HepG2 (cell line): ENCODE results near the gene GLE1. TPM values are rescaled to one million over a fixed set of nuclear protein-coding genes. Genes with fewer than 3 reads are reported as not detected.
A peak's percentile ranks its signal among the peaks of the same experiment; 100 is the strongest.

Experiments
- GFI1 ChIP-seq: sonication (generic); formaldehyde crosslinking; IDR thresholded peaks from 2 replicates; pipeline ENCODE4 v1.5.0; 2020; ENCODE audit warnings: missing genetic modification reagents, mild to moderate bottlenecking, borderline replicate concordance
- KDM6A ChIP-seq: IDR thresholded peaks from 2 replicates; pipeline ENCODE4 v1.6.1; 2016; ENCODE audit warnings: low read depth
- KLF16 ChIP-seq, 2 experiments: sonication (generic) in 1 of 2; formaldehyde crosslinking in 1 of 2; IDR thresholded peaks; 2 replicates each; pipeline versions ENCODE4 v1.6.1 to v1.8.0; 2016 to 2023; ENCODE audit warnings: missing genetic modification reagents in 2 of 2, missing compliant biosample characterization in 1 of 2
- MXD4 ChIP-seq: IDR thresholded peaks from 2 replicates; pipeline ENCODE4 v1.6.1; 2016; ENCODE audit warnings: mild to moderate bottlenecking, missing biosample characterization, missing genetic modification reagents
- RBM22 ChIP-seq: fragments of 200-400 bp; formaldehyde crosslinking; optimal IDR thresholded peaks from 2 replicates; pipeline ENCODE3; 2017; ENCODE audit warnings: mild to moderate bottlenecking, low read length, moderate library complexity
- RXRB ChIP-seq: IDR thresholded peaks from 2 replicates; pipeline ENCODE4 v1.6.1; 2016; ENCODE audit warnings: borderline replicate concordance, missing genetic modification reagents, missing compliant biosample characterization
- SRSF4 ChIP-seq: fragments of 200-400 bp; formaldehyde crosslinking; IDR thresholded peaks from one replicate; pipeline ENCODE4 v1.6.1; 2018; ENCODE audit warnings: mild to moderate bottlenecking, low read depth, low read length, moderate library complexity; ENCODE audit not compliant: poor library complexity, severe bottlenecking
- ZNF577 ChIP-seq: sonication (generic); formaldehyde crosslinking; IDR thresholded peaks from 2 replicates; pipeline ENCODE4 v1.4.0; 2020; ENCODE audit warnings: mild to moderate bottlenecking, low read depth, missing genetic modification reagents, borderline replicate concordance
- ZNF788 ChIP-seq: sonication (generic); formaldehyde crosslinking; IDR thresholded peaks from 2 replicates; pipeline ENCODE4 v1.5.0; 2020; ENCODE audit warnings: mild to moderate bottlenecking, missing genetic modification reagents, borderline replicate concordance
- polyA plus RNA-seq, 8 experiments: library from polyadenylated mRNA; depleted of rRNA in 3 of 8; stranded (reverse) in 7 of 8; unstranded in 1 of 8; fragments of >200 nt; fragmentation: Illumina TruSeq in 4 of 8; extraction: Trizol in 4 of 8; gene quantifications; 2 replicates each; pipeline versions ENCODE4 v1.2.1 to v1.2.3, GENCODE V29; 2011 to 2016; ENCODE audit warnings: low read depth in 4 of 8, missing spikeins in 1 of 8, mixed read lengths in 1 of 8; ENCODE audit not compliant: insufficient read depth in 1 of 8
- total RNA-seq, 5 experiments: library from RNA; depleted of rRNA; stranded (reverse); fragments of >200 nt; fragmentation: Illumina TruSeq; extraction: Trizol; gene quantifications; 2 replicates each; pipeline ENCODE4 v1.2.3, GENCODE V29; 2016; ENCODE audit warnings: low read depth in 1 of 5
- TF ChIP-seq, protein P1 (sequence below): IDR thresholded peaks from 2 replicates; pipeline ENCODE4 v1.6.1; 2016; ENCODE audit warnings: missing genetic modification reagents, missing compliant biosample characterization
- TF ChIP-seq, protein P2 (sequence below): sonication (generic); formaldehyde crosslinking; IDR thresholded peaks from 2 replicates; pipeline ENCODE4 v1.5.0; 2020; ENCODE audit warnings: missing genetic modification reagents
- TF ChIP-seq, protein P3 (sequence below): sonication (generic); formaldehyde crosslinking; conservative IDR thresholded peaks from 2 replicates; pipeline ENCODE4 v1.4.0; 2020; ENCODE audit warnings: missing genetic modification reagents
- TF ChIP-seq, protein P4 (sequence below): sonication (generic); IDR thresholded peaks from 2 replicates; pipeline ENCODE4 v1.6.1; 2016; ENCODE audit warnings: low read depth, borderline replicate concordance
- TF ChIP-seq, protein P5 (sequence below): sonication (generic); formaldehyde crosslinking; IDR thresholded peaks from 2 replicates; pipeline ENCODE4 v1.4.0; 2020; ENCODE audit warnings: missing genetic modification reagents
- TF ChIP-seq, protein P6 (sequence below): sonication (generic); formaldehyde crosslinking; IDR thresholded peaks from 2 replicates; pipeline ENCODE4 v1.4.0; 2020; ENCODE audit warnings: missing genetic modification reagents

GLE1 gene
- total and polyA plus RNA-seq, 2 of the 13 experiments (the other 11 are each of a cell fraction or from before 2014, with no cell fraction given): 14.7 to 28.8 TPM

DNA sequence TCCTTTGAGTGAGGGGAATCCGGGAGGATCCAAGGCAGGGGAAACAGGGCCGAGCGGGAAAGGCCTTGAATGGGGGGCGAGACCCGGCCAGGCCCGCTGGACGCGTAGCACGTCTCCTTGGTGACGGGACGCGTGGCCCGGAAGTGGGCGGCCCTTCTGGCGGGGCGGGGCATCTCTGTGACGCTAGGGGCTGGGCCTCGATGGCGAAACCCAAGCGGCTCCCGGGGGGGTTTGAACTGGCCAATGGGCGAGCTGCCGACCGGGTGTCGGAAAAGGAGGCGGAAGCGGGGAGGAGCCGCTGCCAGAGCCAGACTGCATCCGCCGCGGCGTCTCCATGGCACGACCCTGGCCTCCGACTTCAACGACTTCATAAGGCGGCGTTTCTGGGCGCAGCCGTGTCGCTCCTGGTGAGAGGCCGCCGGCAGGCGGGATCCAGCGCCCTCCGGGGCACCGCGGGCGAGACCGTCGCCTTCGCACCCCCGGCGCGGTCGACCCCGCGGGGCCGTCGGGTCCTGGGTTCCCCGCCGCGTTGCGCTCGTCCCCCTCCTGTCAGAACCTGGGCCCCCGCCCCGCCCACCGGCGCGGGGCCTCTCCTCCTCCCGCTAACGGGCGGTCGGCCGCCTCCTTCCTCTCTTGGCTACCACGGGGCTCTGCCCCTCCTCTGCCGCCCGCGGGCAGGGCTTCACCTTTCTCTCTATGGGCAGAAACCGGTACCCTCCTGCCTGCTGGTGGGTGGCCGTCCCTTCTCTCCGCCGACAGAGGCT lies 48.5 kb upstream of the GLE1 start, which contains the start of gene ODF2 (continued):
- TF ChIP-seq GFI1 (CRISPR knock-in tag) (no peak), ZNF788 (CRISPR knock-in tag) (peak; percentile 32; the same call in 1 of the 2 replicates), RBM22 (peak; percentile 90), KDM6A (CRISPR knock-in tag) (no peak), RXRB (CRISPR knock-in tag) (0 out of 2 replicates have a peak, but pooled peaks have one; percentile 8), KLF16 (CRISPR knock-in tag; IDR thresholded peaks at IDR 0.05) (peak in 1 of 2 experiments; percentile 75; a peak in 2 of 4 replicates), SRSF4 (no peak), ZNF577 (no peak), MXD4 (CRISPR knock-in tag) (peak; percentile 87)
- TF ChIP-seq, protein P1, sequence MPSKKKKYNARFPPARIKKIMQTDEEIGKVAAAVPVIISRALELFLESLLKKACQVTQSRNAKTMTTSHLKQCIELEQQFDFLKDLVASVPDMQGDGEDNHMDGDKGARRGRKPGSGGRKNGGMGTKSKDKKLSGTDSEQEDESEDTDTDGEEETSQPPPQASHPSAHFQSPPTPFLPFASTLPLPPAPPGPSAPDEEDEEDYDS (CRISPR knock-in tag): peak; percentile 41; the same call in 1 of the 2 replicates
- TF ChIP-seq, protein P2, sequence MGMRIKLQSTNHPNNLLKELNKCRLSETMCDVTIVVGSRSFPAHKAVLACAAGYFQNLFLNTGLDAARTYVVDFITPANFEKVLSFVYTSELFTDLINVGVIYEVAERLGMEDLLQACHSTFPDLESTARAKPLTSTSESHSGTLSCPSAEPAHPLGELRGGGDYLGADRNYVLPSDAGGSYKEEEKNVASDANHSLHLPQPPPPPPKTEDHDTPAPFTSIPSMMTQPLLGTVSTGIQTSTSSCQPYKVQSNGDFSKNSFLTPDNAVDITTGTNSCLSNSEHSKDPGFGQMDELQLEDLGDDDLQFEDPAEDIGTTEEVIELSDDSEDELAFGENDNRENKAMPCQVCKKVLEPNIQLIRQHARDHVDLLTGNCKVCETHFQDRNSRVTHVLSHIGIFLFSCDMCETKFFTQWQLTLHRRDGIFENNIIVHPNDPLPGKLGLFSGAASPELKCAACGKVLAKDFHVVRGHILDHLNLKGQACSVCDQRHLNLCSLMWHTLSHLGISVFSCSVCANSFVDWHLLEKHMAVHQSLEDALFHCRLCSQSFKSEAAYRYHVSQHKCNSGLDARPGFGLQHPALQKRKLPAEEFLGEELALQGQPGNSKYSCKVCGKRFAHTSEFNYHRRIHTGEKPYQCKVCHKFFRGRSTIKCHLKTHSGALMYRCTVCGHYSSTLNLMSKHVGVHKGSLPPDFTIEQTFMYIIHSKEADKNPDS (CRISPR knock-in tag): no peak
- TF ChIP-seq, protein P3, sequence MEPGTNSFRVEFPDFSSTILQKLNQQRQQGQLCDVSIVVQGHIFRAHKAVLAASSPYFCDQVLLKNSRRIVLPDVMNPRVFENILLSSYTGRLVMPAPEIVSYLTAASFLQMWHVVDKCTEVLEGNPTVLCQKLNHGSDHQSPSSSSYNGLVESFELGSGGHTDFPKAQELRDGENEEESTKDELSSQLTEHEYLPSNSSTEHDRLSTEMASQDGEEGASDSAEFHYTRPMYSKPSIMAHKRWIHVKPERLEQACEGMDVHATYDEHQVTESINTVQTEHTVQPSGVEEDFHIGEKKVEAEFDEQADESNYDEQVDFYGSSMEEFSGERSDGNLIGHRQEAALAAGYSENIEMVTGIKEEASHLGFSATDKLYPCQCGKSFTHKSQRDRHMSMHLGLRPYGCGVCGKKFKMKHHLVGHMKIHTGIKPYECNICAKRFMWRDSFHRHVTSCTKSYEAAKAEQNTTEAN (CRISPR knock-in tag): 0 out of 2 replicates have a peak, but pooled peaks have one; percentile 34
- TF ChIP-seq, protein P4, sequence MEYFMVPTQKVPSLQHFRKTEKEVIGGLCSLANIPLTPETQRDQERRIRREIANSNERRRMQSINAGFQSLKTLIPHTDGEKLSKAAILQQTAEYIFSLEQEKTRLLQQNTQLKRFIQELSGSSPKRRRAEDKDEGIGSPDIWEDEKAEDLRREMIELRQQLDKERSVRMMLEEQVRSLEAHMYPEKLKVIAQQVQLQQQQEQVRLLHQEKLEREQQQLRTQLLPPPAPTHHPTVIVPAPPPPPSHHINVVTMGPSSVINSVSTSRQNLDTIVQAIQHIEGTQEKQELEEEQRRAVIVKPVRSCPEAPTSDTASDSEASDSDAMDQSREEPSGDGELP: peak; percentile 39; the same call in 1 of the 2 replicates
- TF ChIP-seq, protein P5, sequence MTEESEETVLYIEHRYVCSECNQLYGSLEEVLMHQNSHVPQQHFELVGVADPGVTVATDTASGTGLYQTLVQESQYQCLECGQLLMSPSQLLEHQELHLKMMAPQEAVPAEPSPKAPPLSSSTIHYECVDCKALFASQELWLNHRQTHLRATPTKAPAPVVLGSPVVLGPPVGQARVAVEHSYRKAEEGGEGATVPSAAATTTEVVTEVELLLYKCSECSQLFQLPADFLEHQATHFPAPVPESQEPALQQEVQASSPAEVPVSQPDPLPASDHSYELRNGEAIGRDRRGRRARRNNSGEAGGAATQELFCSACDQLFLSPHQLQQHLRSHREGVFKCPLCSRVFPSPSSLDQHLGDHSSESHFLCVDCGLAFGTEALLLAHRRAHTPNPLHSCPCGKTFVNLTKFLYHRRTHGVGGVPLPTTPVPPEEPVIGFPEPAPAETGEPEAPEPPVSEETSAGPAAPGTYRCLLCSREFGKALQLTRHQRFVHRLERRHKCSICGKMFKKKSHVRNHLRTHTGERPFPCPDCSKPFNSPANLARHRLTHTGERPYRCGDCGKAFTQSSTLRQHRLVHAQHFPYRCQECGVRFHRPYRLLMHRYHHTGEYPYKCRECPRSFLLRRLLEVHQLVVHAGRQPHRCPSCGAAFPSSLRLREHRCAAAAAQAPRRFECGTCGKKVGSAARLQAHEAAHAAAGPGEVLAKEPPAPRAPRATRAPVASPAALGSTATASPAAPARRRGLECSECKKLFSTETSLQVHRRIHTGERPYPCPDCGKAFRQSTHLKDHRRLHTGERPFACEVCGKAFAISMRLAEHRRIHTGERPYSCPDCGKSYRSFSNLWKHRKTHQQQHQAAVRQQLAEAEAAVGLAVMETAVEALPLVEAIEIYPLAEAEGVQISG: peak; percentile 50
- TF ChIP-seq, protein P6, sequence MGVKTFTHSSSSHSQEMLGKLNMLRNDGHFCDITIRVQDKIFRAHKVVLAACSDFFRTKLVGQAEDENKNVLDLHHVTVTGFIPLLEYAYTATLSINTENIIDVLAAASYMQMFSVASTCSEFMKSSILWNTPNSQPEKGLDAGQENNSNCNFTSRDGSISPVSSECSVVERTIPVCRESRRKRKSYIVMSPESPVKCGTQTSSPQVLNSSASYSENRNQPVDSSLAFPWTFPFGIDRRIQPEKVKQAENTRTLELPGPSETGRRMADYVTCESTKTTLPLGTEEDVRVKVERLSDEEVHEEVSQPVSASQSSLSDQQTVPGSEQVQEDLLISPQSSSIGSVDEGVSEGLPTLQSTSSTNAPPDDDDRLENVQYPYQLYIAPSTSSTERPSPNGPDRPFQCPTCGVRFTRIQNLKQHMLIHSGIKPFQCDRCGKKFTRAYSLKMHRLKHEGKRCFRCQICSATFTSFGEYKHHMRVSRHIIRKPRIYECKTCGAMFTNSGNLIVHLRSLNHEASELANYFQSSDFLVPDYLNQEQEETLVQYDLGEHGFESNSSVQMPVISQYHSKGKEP (CRISPR knock-in tag): 0 out of 2 replicates have a peak, but pooled peaks have one; percentile 13
